Urinary bladder (tissue), 4 donors: ENCODE measurements around the gene COL6A6. TPM values are rescaled to one million over a fixed set of nuclear protein-coding genes. Genes with fewer than 3 reads are reported as not detected.
"Not testable (repeated sequence)": the region's sequence is repeated elsewhere in the genome, so short reads cannot be mapped to it uniquely, and the experiment has no call there.

Experiments used
- DNase-seq: peaks from one replicate; pipeline ENCODE4 v3.0.0-alpha.2; 2015; ENCODE audit errors: extremely low spot score
- H3K27ac ChIP-seq: one replicate; pipeline ENCODE4 v1.5.1; 2013; ENCODE audit warnings: low read depth, mild to moderate bottlenecking, moderate library complexity
- H3K36me3 ChIP-seq: one replicate; pipeline ENCODE4 v1.6.1; 2013; ENCODE audit warnings: mild to moderate bottlenecking, moderate library complexity; ENCODE audit not compliant: insufficient read depth
- H3K4me1 ChIP-seq: one replicate; pipeline ENCODE4 v1.6.1; 2013; ENCODE audit warnings: mild to moderate bottlenecking, moderate library complexity; ENCODE audit not compliant: insufficient read depth
- H3K4me3 ChIP-seq: one replicate; pipeline ENCODE4 v1.5.1; 2013; ENCODE audit warnings: low read depth, low read length
- WGBS: extraction: QIAGEN DNeasy Blood & Tissue Kit; methylation state at CpG from one replicate; pipeline ENCODE4 v1.1.7; 2013; 5-methylcytosine and 5-hydroxymethylcytosine counted together
- polyA plus RNA-seq: library from polyadenylated mRNA; stranded (reverse); fragments of 200-250 nt; gene quantifications from one replicate; pipeline ENCODE4 v1.2.3, GENCODE V29; 2013
- total RNA-seq: library from RNA; depleted of rRNA; stranded (reverse); fragments of >200 nt; gene quantifications from one replicate; pipeline ENCODE4 v1.2.3, GENCODE V29; 2014
- donor health status: healthy with polysubstance abuse.
- donor health status: healthy.

The COL6A6 gene
- total and polyA plus RNA-seq, 2 donors: 0.04 to 31.5 TPM

DNA sequence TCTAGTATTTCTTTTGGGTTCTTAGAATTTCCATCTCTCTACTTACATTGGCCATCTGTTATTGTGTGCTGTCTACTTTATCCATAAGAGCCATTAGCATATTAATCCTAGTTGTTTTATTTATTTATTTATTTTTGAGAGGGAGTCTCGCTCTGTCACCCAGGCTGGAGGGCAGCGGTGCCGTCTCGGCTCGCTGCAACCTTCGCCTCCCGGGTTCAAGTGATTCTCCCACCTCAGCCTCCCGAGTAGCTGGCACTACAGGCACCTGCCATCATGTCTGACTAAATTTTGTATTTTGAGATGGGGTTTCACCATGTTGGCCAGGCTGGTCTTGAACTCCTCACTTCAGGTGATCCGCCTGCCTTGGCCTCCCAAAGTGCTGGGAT is 30.7 kb downstream of the COL6A6 start:
- H3K4me3 ChIP-seq, DNase-seq, H3K36me3 ChIP-seq, H3K27ac ChIP-seq, H3K4me1 ChIP-seq: not testable (repeated sequence)
- 92% methylated on average over 9 of the region's 9 CpGs for WGBS

DNA sequence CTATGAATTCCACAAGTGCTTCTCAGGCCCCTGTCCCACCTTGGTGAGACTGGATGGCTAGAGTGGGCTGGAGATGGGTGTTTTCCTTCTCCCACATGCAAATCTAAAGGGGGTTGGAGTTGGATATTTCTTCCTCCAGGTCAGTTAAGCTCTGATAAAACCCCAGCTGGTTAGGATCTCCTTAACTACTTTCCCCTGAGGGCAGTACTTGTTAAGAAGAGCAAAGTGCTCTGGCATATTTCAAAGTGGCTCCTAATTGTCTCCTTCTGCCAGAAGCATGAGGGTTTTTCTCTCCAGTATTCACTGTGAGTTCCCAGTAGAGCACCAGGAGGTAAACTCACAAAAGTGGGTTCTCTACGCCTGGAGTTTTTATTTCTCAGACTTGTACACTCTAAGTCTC is 31.4 kb downstream of the COL6A6 start:
- WGBS: 68% methylated on average over 1 of the region's 1 CpG
- no peak overlapping the region for H3K27ac ChIP-seq
- no peak overlapping the region for H3K4me3 ChIP-seq

DNA sequence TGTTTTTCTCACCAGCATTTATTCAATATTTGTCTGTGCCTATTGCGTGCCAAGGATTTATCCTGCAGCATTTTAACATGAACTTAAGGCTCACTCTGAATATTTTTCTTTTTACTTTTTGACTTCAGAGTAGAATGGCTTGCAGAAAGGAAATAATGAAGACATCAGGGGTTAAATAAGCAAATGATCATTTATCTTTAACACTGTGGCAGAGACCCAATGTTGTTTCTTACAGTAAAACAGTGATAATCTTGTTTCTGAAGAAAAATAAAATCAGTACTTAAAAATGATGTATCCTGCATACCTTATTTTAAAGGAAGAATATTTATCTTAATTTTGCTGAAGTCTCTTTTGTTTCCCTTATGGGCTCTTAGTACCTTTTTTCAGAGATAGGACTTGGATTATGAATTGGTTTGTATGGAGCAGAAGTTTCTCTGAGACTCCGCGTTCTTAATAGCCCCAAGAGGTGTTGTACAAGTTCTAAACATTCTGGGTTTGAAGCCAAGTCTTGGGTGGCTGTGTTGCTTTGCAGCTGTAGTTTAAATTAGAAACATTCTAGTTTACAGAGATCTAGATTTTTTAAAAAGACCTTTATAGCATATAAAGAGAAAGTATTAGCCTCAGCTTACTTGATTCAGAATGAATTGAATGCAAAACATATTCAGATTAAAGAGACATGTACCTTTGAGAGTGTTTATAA is 40.5 kb downstream of the COL6A6 start:
- DNase-seq: no peak
- 44% methylated on average over 3 of the region's 3 CpGs for WGBS
- no peak overlapping the region for H3K27ac ChIP-seq
- H3K4me1 ChIP-seq: no peaks in the 10 kb centered on the region
- H3K4me3 ChIP-seq: no peak overlapping the region
- no peaks in the 10 kb centered on the region for H3K36me3 ChIP-seq

More for the DNA sequence above, 31.4 kb downstream of the COL6A6 start:
- DNase-seq: no peak
- Histone ChIP-seq H3K4me1 (no peaks in the 10 kb centered on the region), H3K36me3 (no peaks in the 10 kb centered on the region)

GRCh38 chr3:130558366-130558765 is 41.4 kb downstream of the COL6A6 start:
- no peaks in the 10 kb centered on the region for H3K4me1 ChIP-seq
- 93% methylated on average over 4 of the region's 4 CpGs for WGBS
- H3K27ac ChIP-seq: no peak overlapping the region
- no peaks in the 10 kb centered on the region for H3K36me3 ChIP-seq
- no peak overlapping the region for H3K4me3 ChIP-seq
- no peak for DNase-seq

DNA sequence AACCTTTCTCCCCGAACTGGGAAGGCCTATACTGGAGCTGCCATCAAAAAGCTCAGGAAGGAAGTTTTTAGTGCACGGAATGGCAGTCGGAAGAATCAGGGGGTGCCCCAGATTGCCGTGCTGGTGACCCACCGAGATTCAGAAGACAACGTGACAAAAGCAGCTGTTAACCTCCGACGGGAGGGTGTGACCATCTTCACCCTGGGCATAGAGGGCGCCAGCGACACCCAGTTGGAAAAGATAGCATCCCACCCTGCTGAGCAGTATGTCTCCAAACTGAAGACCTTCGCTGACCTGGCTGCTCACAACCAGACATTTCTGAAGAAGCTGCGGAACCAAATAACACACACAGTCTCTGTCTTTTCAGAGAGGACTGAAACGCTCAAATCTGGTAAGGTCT is 48.2 kb downstream of the COL6A6 start:
- H3K4me3 ChIP-seq: no peak overlapping the region
- 84% methylated on average over 13 of the region's 13 CpGs for WGBS
- H3K27ac ChIP-seq: no peak overlapping the region
- H3K36me3 ChIP-seq: no peaks in the 10 kb centered on the region
- no peak for DNase-seq
- no peaks in the 10 kb centered on the region for H3K4me1 ChIP-seq

Other genes with a start within 250 kb of the COL6A6 start
- gene COL6A5, start 171.5 kb upstream of the COL6A6 start, total RNA-seq: 6.1 TPM
- gene COL6A5, start 171.5 kb upstream of the COL6A6 start, polyA plus RNA-seq: 5.0 TPM
- gene PIK3R4, start 229.7 kb downstream of the COL6A6 start, total RNA-seq: 36.1 TPM
- gene PIK3R4, start 229.7 kb downstream of the COL6A6 start, polyA plus RNA-seq: 26.7 TPM